ENCODE data around the gene FAM78B.

Gene FAM78B

GRCh38 chr1:166164995-166165660 is 1.7 kb downstream of the FAM78B start:
- no peak for DNase-seq (ENCODE audit: low read depth)

- no peak for DNase-seq (ENCODE audit: low read depth)
Measured at GRCh38 chr1:166164646-166164994, 2.2 kb downstream of the FAM78B start.

- DNase-seq (ENCODE audit: low read depth): no peak
Measured at GRCh38 chr1:166159656-166160055, 7.1 kb downstream of the FAM78B start.

GRCh38 chr1:166156674-166157073 is 10.1 kb downstream of the FAM78B start:
- DNase-seq (ENCODE audit: low read depth): no peak

GRCh38 chr1:166155108-166155507 is 11.7 kb downstream of the FAM78B start:
- no peak for DNase-seq (ENCODE audit: low read depth)

GRCh38 chr1:166153525-166154314 is 13.1 kb downstream of the FAM78B start:
- DNase-seq (ENCODE audit: low read depth): no peak

- no peak for DNase-seq (ENCODE audit: low read depth)
Measured at GRCh38 chr1:166152978-166153377, 13.8 kb downstream of the FAM78B start.

- no peak for DNase-seq (ENCODE audit: low read depth)
Measured at GRCh38 chr1:166151804-166152203, 15.0 kb downstream of the FAM78B start.

- DNase-seq (ENCODE audit: low read depth): no peak
Measured at GRCh38 chr1:166145499-166145898, 21.3 kb downstream of the FAM78B start.

- no peak for DNase-seq (ENCODE audit: low read depth)
Measured at GRCh38 chr1:166141969-166142368, 24.8 kb downstream of the FAM78B start.

GRCh38 chr1:166140251-166140650 is 26.6 kb downstream of the FAM78B start:
- DNase-seq (ENCODE audit: low read depth): no peak

GRCh38 chr1:166139735-166140134 is 27.1 kb downstream of the FAM78B start:
- no peak for DNase-seq (ENCODE audit: low read depth)

- DNase-seq (ENCODE audit: low read depth): no peak
Measured at GRCh38 chr1:166136699-166137401, 30.0 kb downstream of the FAM78B start.

GRCh38 chr1:166136222-166136621 is 30.6 kb downstream of the FAM78B start:
- DNase-seq (ENCODE audit: low read depth): no peak

GRCh38 chr1:166133857-166134256 is 32.9 kb downstream of the FAM78B start:
- no peak for DNase-seq (ENCODE audit: low read depth)

GRCh38 chr1:166133276-166133841 is 33.4 kb downstream of the FAM78B start:
- DNase-seq (ENCODE audit: low read depth): no peak

- DNase-seq (ENCODE audit: low read depth): no peak
Measured at GRCh38 chr1:166132496-166132895, 34.3 kb downstream of the FAM78B start.

GRCh38 chr1:166129006-166129405 is 37.8 kb downstream of the FAM78B start:
- DNase-seq (ENCODE audit: low read depth): no peak

- DNase-seq (ENCODE audit: low read depth): no peak
Measured at GRCh38 chr1:166128195-166128594, 38.6 kb downstream of the FAM78B start.

GRCh38 chr1:166127003-166127402 is 39.8 kb downstream of the FAM78B start:
- no peak for DNase-seq (ENCODE audit: low read depth)

- no peak for DNase-seq (ENCODE audit: low read depth)
Measured at GRCh38 chr1:166122873-166123466, 43.8 kb downstream of the FAM78B start.

- DNase-seq (ENCODE audit: low read depth): no peak
Measured at GRCh38 chr1:166121010-166121409, 45.8 kb downstream of the FAM78B start.
